D721Med (cell line): ENCODE results near the gene LTBP4.

Experiments used
- DNase-seq: peaks from one replicate; pipeline ENCODE4 v3.0.0; 2011; ENCODE audit warnings: low spot score; ENCODE audit not compliant: insufficient read length
- FAIRE-seq: peaks from 2 replicates; lab custom pipeline; 2011; peaks lifted over from hg19 to GRCh38; lab: Jason Lieb, UNC
- CTCF ChIP-seq: IDR thresholded peaks from 2 replicates; pipeline ENCODE4 v1.5.1; 2012; ENCODE audit warnings: mild to moderate bottlenecking, control low read depth; ENCODE audit not compliant: insufficient read depth; ENCODE audit errors: missing control alignments

LTBP4 gene

GRCh38 chr19:40570313-40571004 lies 30.7 kb upstream of the LTBP4 start:
- no peak for FAIRE-seq
- no peak for TF ChIP-seq CTCF
- DNase-seq, result no peak

- FAIRE-seq, result no peak
- no peak for TF ChIP-seq CTCF
- DNase-seq, result no peak
These were observed 30.2 kb upstream of the LTBP4 start for GRCh38 chr19:40571005-40571318.

- FAIRE-seq, result no peak
- DNase-seq, result no peak
- no peak for TF ChIP-seq CTCF
These were observed 29.2 kb upstream of the LTBP4 start for GRCh38 chr19:40571831-40572495.

DNA sequence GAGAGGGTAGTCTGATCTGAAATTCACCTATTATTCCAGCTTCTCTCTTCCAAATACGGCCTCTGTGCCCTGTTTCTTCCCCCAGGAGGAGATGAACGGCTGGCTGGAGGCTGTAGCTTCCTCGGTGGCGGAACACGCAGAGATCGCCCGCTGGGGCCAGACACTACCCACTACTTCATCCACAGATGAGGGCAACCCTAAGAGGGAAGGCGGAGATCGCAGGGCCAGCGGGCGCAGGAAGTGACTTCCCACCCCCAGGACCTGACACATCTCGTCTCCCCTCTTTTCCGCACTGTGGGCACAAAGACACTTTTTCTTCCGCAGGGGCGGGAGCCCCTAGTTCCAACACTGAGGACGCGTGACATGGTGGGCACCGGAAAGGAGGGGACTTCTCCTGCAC lies 25.8 kb upstream of the LTBP4 start:
- no peak for DNase-seq
- TF ChIP-seq CTCF, result no peak
- FAIRE-seq, result no peak

DNA sequence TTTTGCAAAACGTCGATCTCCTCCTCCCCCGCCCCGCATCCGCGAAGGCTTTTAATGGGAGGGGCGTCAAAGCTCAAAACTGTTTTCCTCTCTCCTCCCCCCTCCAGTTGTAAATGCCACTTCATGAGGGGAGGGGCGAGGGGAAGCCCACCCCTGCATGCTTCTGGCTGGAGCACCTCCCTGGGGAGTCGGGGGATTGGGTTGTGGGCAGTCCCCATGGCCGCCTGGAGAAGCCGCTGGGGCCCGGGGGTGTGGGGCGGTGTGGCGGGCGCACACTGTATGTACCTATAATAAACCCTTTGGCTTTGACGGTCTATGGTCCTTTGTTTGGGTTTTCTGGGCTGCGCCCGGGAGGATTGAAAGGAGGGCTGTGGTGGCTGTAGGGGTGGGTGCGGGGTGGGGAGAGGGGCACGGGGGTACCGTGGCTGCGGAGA lies 25.0 kb upstream of the LTBP4 start:
- peak; percentile 63 for DNase-seq
- TF ChIP-seq CTCF, result no peak
- FAIRE-seq, result no peak

GRCh38 chr19:40576585-40577451 lies 24.4 kb upstream of the LTBP4 start, which contains the start of gene SHKBP1:
TSS of gene SHKBP1 (plus strand) at chr19:40576873. CDS start at chr19:40576900, 27 bp downstream.
- TF ChIP-seq CTCF, result no peak
- FAIRE-seq, result no peak
- DNase-seq, result peak; percentile 99
